GM21619 (cell line): Measurements from ENCODE around the gene PTTG2.

Source experiments
- ATAC-seq: cut with Tn5 transposase; IDR thresholded peaks from one replicate; pipeline ENCODE4 v1.9.1; 2021; ENCODE audit not compliant: unreplicated experiment

Gene PTTG2

DNA sequence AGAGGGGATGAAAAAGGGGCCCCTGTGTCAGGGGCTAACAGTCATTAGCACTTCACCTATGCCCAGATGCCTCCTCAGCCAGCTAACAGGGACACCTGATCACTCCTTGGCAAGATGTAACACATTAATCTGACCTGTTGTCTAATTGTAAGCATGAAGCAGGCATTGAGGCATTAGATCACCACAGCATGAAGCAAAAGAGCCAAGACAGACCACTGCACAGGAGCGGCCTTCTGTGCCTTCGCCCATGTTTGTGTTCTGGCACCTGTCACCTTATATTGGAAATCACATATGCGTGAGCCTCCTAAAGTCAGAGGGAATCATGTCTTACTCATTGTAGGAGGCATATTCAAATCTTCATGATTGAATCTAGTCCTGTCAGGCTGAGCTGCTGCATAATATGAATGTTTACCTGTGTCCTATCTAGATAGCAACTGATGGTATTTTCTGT is 48.4 kb downstream of the PTTG2 start:
- no peak for ATAC-seq

DNA sequence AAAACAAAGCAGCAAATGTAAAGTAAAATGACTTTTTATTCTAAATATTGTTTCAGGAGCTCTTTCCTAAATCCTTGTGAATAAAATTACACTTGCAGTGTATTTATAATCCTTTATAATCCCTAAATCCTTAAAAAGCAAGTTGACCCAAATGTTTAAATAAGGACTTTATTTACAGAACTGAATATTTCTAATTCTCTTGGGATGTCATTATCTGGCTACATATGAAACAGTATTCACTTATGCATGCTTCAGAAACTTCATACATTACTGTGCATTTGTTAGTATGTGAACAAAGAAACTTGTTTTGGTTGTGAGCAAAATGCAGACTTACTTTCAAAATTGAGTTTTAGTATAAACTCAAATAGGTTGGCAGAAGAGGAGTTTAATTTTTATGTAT is 49.2 kb downstream of the PTTG2 start:
- no peak for ATAC-seq

DNA sequence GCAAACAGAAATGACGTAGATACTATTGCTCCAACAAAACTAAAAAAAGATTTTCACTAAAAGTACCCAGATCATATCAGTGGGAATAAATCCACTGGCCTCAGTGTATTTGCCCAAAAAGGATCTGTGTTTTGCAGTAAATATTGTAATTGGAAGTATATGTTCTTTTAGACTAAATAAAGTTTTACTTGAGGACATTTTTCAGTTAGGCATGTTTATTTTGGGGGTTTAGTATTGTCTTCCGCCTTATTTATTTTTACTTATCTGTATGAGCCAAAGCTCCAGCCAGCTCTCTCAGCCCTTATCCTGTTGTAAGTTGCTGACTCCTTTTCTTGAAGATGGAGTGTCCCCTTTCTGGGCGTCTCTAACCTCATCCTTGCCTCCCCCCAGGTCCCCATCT is 49.8 kb downstream of the PTTG2 start:
- no peak for ATAC-seq
